ENCODE results near the gene DIAPH2. TPM values are rescaled to one million over a fixed set of nuclear protein-coding genes. Genes with fewer than 3 reads are reported as not detected.

DIAPH2 gene
- total RNA-seq, 1 experiment from 2014 or later: 15.9 TPM

- TF ChIP-seq ZNF232 (CRISPR knock-in tag; IDR thresholded peaks at IDR 0.05): no peak
- TF ChIP-seq HMGXB4 (CRISPR knock-in tag; IDR thresholded peaks at IDR 0.05): no peak
- TF ChIP-seq, protein P1, sequence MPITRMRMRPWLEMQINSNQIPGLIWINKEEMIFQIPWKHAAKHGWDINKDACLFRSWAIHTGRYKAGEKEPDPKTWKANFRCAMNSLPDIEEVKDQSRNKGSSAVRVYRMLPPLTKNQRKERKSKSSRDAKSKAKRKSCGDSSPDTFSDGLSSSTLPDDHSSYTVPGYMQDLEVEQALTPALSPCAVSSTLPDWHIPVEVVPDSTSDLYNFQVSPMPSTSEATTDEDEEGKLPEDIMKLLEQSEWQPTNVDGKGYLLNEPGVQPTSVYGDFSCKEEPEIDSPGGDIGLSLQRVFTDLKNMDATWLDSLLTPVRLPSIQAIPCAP (CRISPR knock-in tag; IDR thresholded peaks at IDR 0.05): no peak
- TF ChIP-seq, protein P2, sequence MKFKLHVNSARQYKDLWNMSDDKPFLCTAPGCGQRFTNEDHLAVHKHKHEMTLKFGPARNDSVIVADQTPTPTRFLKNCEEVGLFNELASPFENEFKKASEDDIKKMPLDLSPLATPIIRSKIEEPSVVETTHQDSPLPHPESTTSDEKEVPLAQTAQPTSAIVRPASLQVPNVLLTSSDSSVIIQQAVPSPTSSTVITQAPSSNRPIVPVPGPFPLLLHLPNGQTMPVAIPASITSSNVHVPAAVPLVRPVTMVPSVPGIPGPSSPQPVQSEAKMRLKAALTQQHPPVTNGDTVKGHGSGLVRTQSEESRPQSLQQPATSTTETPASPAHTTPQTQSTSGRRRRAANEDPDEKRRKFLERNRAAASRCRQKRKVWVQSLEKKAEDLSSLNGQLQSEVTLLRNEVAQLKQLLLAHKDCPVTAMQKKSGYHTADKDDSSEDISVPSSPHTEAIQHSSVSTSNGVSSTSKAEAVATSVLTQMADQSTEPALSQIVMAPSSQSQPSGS (CRISPR knock-in tag; IDR thresholded peaks at IDR 0.05; ENCODE audit: borderline replicate concordance, low read depth): no peak
- no peak for TF ChIP-seq NFE2L1 (CRISPR knock-in tag; IDR thresholded peaks at IDR 0.05)
These were observed 702.4 kb downstream of the DIAPH2 start (continued) for GRCh38 chrX:97387004-97387403.

GRCh38 chrX:97389761-97390192, 705.1 kb downstream of the DIAPH2 start:
- H3K9me3 Mint-ChIP-seq: no peaks in the 10 kb centered on the region
- ChIA-PET POLR2A (no interaction called here), CTCF (no interaction called here)
- no peaks in the 10 kb centered on the region for H3K27me3 Mint-ChIP-seq (ENCODE audit: low read depth)
- peaks cover 25% of the 10 kb centered on the region for H3K36me3 Mint-ChIP-seq
- no peak for DNase-seq (ENCODE audit: low spot score)
- ATAC-seq: no peak
- H3K4me1 Mint-ChIP-seq: peaks cover 12% of the 10 kb centered on the region
- H3K27ac Mint-ChIP-seq: no peak overlapping the region
- no peak overlapping the region for H3K4me3 Mint-ChIP-seq
- TF ChIP-seq GTF2I (CRISPR knock-in tag; conservative IDR thresholded peaks at IDR 0.05) (no peak), ERG (CRISPR knock-in tag; IDR thresholded peaks at IDR 0.05) (no peak), SMAD4 (CRISPR knock-in tag; IDR thresholded peaks at IDR 0.05) (no peak), ELF4 (CRISPR knock-in tag; IDR thresholded peaks at IDR 0.05; ENCODE audit: low read depth) (no peak), ZNF317 (CRISPR knock-in tag; IDR thresholded peaks at IDR 0.05; ENCODE audit: borderline replicate concordance, low read depth) (no peak), ATF3 (CRISPR knock-in tag; conservative IDR thresholded peaks at IDR 0.05) (no peak), TP53 (CRISPR knock-in tag; IDR thresholded peaks at IDR 0.05) (no peak), PRRX2 (CRISPR knock-in tag; IDR thresholded peaks at IDR 0.05) (no peak), ZNF532 (CRISPR knock-in tag; IDR thresholded peaks at IDR 0.05; ENCODE audit: borderline replicate concordance) (no peak), TEAD1 (CRISPR knock-in tag; IDR thresholded peaks at IDR 0.05) (no peak), HMGA2 (CRISPR knock-in tag; IDR thresholded peaks at IDR 0.05) (no peak)
- TF ChIP-seq, protein P3, sequence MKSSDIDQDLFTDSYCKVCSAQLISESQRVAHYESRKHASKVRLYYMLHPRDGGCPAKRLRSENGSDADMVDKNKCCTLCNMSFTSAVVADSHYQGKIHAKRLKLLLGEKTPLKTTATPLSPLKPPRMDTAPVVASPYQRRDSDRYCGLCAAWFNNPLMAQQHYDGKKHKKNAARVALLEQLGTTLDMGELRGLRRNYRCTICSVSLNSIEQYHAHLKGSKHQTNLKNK (CRISPR knock-in tag; IDR thresholded peaks at IDR 0.05): no peak
- TF ChIP-seq, protein P4, sequence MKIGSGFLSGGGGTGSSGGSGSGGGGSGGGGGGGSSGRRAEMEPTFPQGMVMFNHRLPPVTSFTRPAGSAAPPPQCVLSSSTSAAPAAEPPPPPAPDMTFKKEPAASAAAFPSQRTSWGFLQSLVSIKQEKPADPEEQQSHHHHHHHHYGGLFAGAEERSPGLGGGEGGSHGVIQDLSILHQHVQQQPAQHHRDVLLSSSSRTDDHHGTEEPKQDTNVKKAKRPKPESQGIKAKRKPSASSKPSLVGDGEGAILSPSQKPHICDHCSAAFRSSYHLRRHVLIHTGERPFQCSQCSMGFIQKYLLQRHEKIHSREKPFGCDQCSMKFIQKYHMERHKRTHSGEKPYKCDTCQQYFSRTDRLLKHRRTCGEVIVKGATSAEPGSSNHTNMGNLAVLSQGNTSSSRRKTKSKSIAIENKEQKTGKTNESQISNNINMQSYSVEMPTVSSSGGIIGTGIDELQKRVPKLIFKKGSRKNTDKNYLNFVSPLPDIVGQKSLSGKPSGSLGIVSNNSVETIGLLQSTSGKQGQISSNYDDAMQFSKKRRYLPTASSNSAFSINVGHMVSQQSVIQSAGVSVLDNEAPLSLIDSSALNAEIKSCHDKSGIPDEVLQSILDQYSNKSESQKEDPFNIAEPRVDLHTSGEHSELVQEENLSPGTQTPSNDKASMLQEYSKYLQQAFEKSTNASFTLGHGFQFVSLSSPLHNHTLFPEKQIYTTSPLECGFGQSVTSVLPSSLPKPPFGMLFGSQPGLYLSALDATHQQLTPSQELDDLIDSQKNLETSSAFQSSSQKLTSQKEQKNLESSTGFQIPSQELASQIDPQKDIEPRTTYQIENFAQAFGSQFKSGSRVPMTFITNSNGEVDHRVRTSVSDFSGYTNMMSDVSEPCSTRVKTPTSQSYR (CRISPR knock-in tag; IDR thresholded peaks at IDR 0.05): no peak
